SK-N-SH treated with all-trans-retinoic acid at 6 μM for 48 hours (cell line): ENCODE measurements around the gene KRTDAP.

Experiments used
- ATAC-seq: fragments of 200-7000 bp; cut with Tn5 transposase; 3 replicates; pipeline ENCODE4 v1.9.1; 2020; ENCODE audit warnings: mild to moderate bottlenecking, moderate library complexity
- ARNTL ChIP-seq: fragments of 450-650 bp; formaldehyde crosslinking; IDR thresholded peaks from 2 replicates; pipeline ENCODE4 v1.5.0; 2020; ENCODE audit warnings: low read depth, mild to moderate bottlenecking, moderate library complexity, borderline replicate concordance
- BACH2 ChIP-seq: fragments of 250-450 bp; sonication (Bioruptor Pico); IDR thresholded peaks from 2 replicates; pipeline ENCODE4 v1.9.0; 2021; ENCODE audit warnings: mild to moderate bottlenecking, borderline replicate concordance
- CREB5 ChIP-seq: fragments of 250-450 bp; sonication (Bioruptor Pico); IDR thresholded peaks from 2 replicates; pipeline ENCODE4 v1.5.1; 2020; ENCODE audit warnings: low read depth, mild to moderate bottlenecking, moderate library complexity
- CSDC2 ChIP-seq: fragments of 250-450 bp; sonication (Bioruptor Pico); IDR thresholded peaks from 2 replicates; pipeline ENCODE4 v1.5.0; 2020; ENCODE audit warnings: mild to moderate bottlenecking, moderate library complexity
- CSRNP3 ChIP-seq: fragments of 250-450 bp; sonication (Bioruptor Pico); IDR thresholded peaks from 2 replicates; pipeline ENCODE4 v1.5.1; 2021; ENCODE audit warnings: mild to moderate bottlenecking, moderate library complexity
- GLIS3 ChIP-seq: fragments of 250-450 bp; sonication (Bioruptor Pico); IDR thresholded peaks from 2 replicates; pipeline ENCODE4 v1.5.0; 2020; ENCODE audit warnings: mild to moderate bottlenecking, moderate library complexity
- ISL1 ChIP-seq: fragments of 250-450 bp; sonication (Bioruptor Pico); IDR thresholded peaks from 2 replicates; pipeline ENCODE4 v2.1.2; 2022; ENCODE audit warnings: mild to moderate bottlenecking, moderate library complexity
- OSR1 ChIP-seq: fragments of 250-450 bp; sonication (Bioruptor Pico); IDR thresholded peaks from 2 replicates; pipeline ENCODE4 v1.8.0; 2022; ENCODE audit warnings: moderate library complexity, mild to moderate bottlenecking, inconsistent platforms
- POU6F1 ChIP-seq: fragments of 250-450 bp; sonication (Bioruptor Pico); IDR thresholded peaks from 2 replicates; pipeline ENCODE4 v1.8.0; 2021; ENCODE audit warnings: low read depth, mild to moderate bottlenecking, moderate library complexity, borderline replicate concordance
- PPARA ChIP-seq: fragments of 250-450 bp; sonication (Bioruptor Pico); IDR thresholded peaks from 2 replicates; pipeline ENCODE4 v1.5.0; 2020; ENCODE audit warnings: mild to moderate bottlenecking, borderline replicate concordance
- SNAI2 ChIP-seq: fragments of 250-450 bp; sonication (Bioruptor Pico); IDR thresholded peaks from 2 replicates; pipeline ENCODE4 v1.5.0; 2020; ENCODE audit warnings: mild to moderate bottlenecking, moderate library complexity
- TCF4 ChIP-seq: fragments of 250-450 bp; sonication (Bioruptor Pico); IDR thresholded peaks from 2 replicates; pipeline ENCODE4 v1.8.0; 2021; ENCODE audit warnings: mild to moderate bottlenecking, moderate library complexity, borderline replicate concordance
- TOX ChIP-seq: fragments of 250-450 bp; sonication (Bioruptor Pico); IDR thresholded peaks from 2 replicates; pipeline ENCODE4 v1.8.0; 2021; ENCODE audit warnings: mild to moderate bottlenecking, moderate library complexity, borderline replicate concordance
- ZC3H10 ChIP-seq: fragments of 250-450 bp; sonication (Bioruptor Pico); IDR thresholded peaks from 2 replicates; pipeline ENCODE4 v1.5.1; 2021; ENCODE audit warnings: mild to moderate bottlenecking, moderate library complexity
- ZFP3 ChIP-seq: fragments of 250-450 bp; sonication (Bioruptor Pico); IDR thresholded peaks from 2 replicates; pipeline ENCODE4 v1.5.0; 2020; ENCODE audit warnings: mild to moderate bottlenecking, moderate library complexity
- ZFP30 ChIP-seq: fragments of 450-650 bp; formaldehyde crosslinking; IDR thresholded peaks from 2 replicates; pipeline ENCODE4 v1.5.0; 2022; ENCODE audit warnings: mild to moderate bottlenecking, moderate library complexity
- ZNF565 ChIP-seq: fragments of 450-650 bp; formaldehyde crosslinking; conservative IDR thresholded peaks from 2 replicates; pipeline ENCODE4 v1.5.0; 2020; ENCODE audit warnings: low read depth, mild to moderate bottlenecking, moderate library complexity
- ZNF8 ChIP-seq: fragments of 450-650 bp; formaldehyde crosslinking; IDR thresholded peaks from 2 replicates; pipeline ENCODE4 v1.5.0; 2020; ENCODE audit warnings: mild to moderate bottlenecking, moderate library complexity
- TF ChIP-seq, protein P1 (sequence below): fragments of 250-450 bp; sonication (Bioruptor Pico); IDR thresholded peaks from 2 replicates; pipeline ENCODE4 v1.8.0; 2020; ENCODE audit warnings: mild to moderate bottlenecking, moderate library complexity, borderline replicate concordance
- TF ChIP-seq, protein P2 (sequence below): fragments of 250-450 bp; sonication (Bioruptor Pico); IDR thresholded peaks from 2 replicates; pipeline ENCODE4 v1.5.0; 2020; ENCODE audit warnings: mild to moderate bottlenecking, moderate library complexity

Gene KRTDAP

DNA sequence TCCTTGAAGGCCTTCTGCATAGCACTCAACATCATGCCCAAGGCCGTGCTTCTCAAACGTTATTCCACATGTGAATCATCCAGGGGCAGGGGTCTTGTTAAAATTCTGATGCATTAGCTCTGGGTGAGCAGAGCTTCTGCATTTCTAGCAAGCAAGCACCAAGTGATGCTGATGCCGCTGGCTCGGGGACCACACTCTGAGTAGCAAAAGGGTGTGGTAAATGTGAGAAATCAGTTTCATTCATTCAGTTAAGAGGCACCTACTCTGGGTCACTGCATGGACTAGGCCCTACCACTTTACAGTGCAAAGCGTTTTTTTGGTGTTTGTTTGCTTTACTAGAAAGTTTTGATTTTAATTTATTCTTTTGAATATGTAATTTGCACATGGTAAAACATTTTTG is 7.2 kb downstream of the KRTDAP start (continued):
- TF ChIP-seq TOX (CRISPR knock-in tag) (no peak), POU6F1 (CRISPR knock-in tag) (no peak), ARNTL (CRISPR knock-in tag) (no peak), BACH2 (CRISPR knock-in tag) (no peak), ISL1 (no peak), GLIS3 (CRISPR knock-in tag) (no peak), TCF4 (no peak)

- no peak for ATAC-seq
- no peak for TF ChIP-seq POU6F1 (CRISPR knock-in tag)
- TF ChIP-seq, protein P1, sequence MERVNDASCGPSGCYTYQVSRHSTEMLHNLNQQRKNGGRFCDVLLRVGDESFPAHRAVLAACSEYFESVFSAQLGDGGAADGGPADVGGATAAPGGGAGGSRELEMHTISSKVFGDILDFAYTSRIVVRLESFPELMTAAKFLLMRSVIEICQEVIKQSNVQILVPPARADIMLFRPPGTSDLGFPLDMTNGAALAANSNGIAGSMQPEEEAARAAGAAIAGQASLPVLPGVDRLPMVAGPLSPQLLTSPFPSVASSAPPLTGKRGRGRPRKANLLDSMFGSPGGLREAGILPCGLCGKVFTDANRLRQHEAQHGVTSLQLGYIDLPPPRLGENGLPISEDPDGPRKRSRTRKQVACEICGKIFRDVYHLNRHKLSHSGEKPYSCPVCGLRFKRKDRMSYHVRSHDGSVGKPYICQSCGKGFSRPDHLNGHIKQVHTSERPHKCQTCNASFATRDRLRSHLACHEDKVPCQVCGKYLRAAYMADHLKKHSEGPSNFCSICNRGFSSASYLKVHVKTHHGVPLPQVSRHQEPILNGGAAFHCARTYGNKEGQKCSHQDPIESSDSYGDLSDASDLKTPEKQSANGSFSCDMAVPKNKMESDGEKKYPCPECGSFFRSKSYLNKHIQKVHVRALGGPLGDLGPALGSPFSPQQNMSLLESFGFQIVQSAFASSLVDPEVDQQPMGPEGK = no peak
- no peak for TF ChIP-seq ZNF565 (CRISPR knock-in tag)
- no peak for TF ChIP-seq TOX (CRISPR knock-in tag)
- no peak for TF ChIP-seq PPARA (CRISPR knock-in tag)
- TF ChIP-seq ZC3H10 = no peak
- no peak for TF ChIP-seq TCF4
- TF ChIP-seq, protein P2, sequence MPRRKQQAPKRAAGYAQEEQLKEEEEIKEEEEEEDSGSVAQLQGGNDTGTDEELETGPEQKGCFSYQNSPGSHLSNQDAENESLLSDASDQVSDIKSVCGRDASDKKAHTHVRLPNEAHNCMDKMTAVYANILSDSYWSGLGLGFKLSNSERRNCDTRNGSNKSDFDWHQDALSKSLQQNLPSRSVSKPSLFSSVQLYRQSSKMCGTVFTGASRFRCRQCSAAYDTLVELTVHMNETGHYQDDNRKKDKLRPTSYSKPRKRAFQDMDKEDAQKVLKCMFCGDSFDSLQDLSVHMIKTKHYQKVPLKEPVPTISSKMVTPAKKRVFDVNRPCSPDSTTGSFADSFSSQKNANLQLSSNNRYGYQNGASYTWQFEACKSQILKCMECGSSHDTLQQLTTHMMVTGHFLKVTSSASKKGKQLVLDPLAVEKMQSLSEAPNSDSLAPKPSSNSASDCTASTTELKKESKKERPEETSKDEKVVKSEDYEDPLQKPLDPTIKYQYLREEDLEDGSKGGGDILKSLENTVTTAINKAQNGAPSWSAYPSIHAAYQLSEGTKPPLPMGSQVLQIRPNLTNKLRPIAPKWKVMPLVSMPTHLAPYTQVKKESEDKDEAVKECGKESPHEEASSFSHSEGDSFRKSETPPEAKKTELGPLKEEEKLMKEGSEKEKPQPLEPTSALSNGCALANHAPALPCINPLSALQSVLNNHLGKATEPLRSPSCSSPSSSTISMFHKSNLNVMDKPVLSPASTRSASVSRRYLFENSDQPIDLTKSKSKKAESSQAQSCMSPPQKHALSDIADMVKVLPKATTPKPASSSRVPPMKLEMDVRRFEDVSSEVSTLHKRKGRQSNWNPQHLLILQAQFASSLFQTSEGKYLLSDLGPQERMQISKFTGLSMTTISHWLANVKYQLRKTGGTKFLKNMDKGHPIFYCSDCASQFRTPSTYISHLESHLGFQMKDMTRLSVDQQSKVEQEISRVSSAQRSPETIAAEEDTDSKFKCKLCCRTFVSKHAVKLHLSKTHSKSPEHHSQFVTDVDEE (CRISPR knock-in tag) = no peak
- TF ChIP-seq ZFP3 (CRISPR knock-in tag) = no peak
- TF ChIP-seq OSR1 (CRISPR knock-in tag) = no peak
- TF ChIP-seq SNAI2 (CRISPR knock-in tag) = no peak
- no peak for TF ChIP-seq BACH2 (CRISPR knock-in tag)
- no peak for TF ChIP-seq ZFP30 (CRISPR knock-in tag)
- no peak for TF ChIP-seq CSDC2 (CRISPR knock-in tag)
- TF ChIP-seq CSRNP3 (CRISPR knock-in tag) = no peak
- no peak for TF ChIP-seq CREB5 (CRISPR knock-in tag)
- TF ChIP-seq ZNF8 (CRISPR knock-in tag) = no peak
Measured at GRCh38 chr19:35478794-35479677, 11.2 kb downstream of the KRTDAP start.
